GM12878 (cell line): Measurements from ENCODE around the gene ARL15. TPM values are rescaled to one million over a fixed set of nuclear protein-coding genes. Genes with fewer than 3 reads are reported as not detected.

ENCODE experiments used
- ATAC-seq: fragments of 200-7000 bp; cut with Tn5 transposase; 3 replicates; pipeline ENCODE4 v1.9.1; 2020; ENCODE audit warnings: mild to moderate bottlenecking, moderate library complexity
- BruUV-seq: library from RNA; stranded (reverse); fragments of 400-500 nt; replicated peaks from 2 replicates; lab custom pipeline; 2021; lab: Mats Ljungman, UMichigan
- CTCF ChIA-PET: fragments of 300-600 bp; sonication (Branson Sonifier 250); formaldehyde crosslinking; extraction: SDS; loops from one replicate; lab custom pipeline; 2021; ENCODE audit warnings: inconsistent platforms; lab: Yijun Ruan, JAX
- POLR2A ChIA-PET: fragments of 350-600 bp; formaldehyde crosslinking; extraction: SDS; loops from one replicate; lab custom pipeline; 2021; ENCODE audit warnings: inconsistent platforms; lab: Charles Lee
- RAD21 ChIA-PET: fragments of 300-600 bp; sonication (Branson Sonifier 250); formaldehyde crosslinking; loops from one replicate; lab custom pipeline; 2023; ENCODE audit warnings: antibody characterized with exemption; ENCODE audit not compliant: unreplicated experiment; lab: Charles Lee
- SMC1A ChIA-PET: fragments of 300-600 bp; sonication (Branson Sonifier 250); formaldehyde crosslinking; loops from one replicate; lab custom pipeline; 2023; ENCODE audit not compliant: unreplicated experiment, uncharacterized antibody; lab: Charles Lee
- DNase-seq: peaks from one replicate; pipeline ENCODE4 v3.0.0-alpha.2; 2011; ENCODE audit warnings: low read depth, low spot score
- FAIRE-seq: peaks from 3 replicates; lab custom pipeline; 2011; peaks lifted over from hg19 to GRCh38; lab: Jason Lieb, UNC
- H2AFZ ChIP-seq: 2 replicates; pipeline ENCODE4 v1.6.0; 2011; ENCODE audit warnings: low read depth, low read length, control low read depth; ENCODE audit not compliant: control insufficient read depth
- H3K27ac ChIP-seq: 2 replicates; pipeline ENCODE4 v1.5.1; 2011; ENCODE audit warnings: control low read depth; ENCODE audit not compliant: control insufficient read depth, insufficient read depth
- H3K27me3 ChIP-seq, 2 experiments: replicated peaks in 1 of 2; 2 replicates each; pipeline versions ENCODE4 v1.6.0 to v1.6.1; 2011; ENCODE audit warnings: low read length in 1 of 2; ENCODE audit not compliant: control insufficient read depth in 2 of 2, insufficient read depth in 2 of 2
- H3K36me3 ChIP-seq, 2 experiments: 2 replicates each; pipeline ENCODE4 v1.5.1; 2011; ENCODE audit warnings: low read length in 1 of 2; ENCODE audit not compliant: control insufficient read depth in 2 of 2, insufficient read depth in 2 of 2
- H3K4me1 ChIP-seq: 2 replicates; pipeline ENCODE4 v1.6.1; 2011; ENCODE audit warnings: mild to moderate bottlenecking, low read length, moderate library complexity, mixed read lengths; ENCODE audit not compliant: control insufficient read depth, insufficient read depth
- H3K4me2 ChIP-seq: 2 replicates; pipeline ENCODE4 v1.6.0; 2011; ENCODE audit warnings: control low read depth; ENCODE audit not compliant: control insufficient read depth, insufficient read depth
- H3K4me3 ChIP-seq: fragments of 200-600 bp; sonication (generic); 2 replicates; pipeline ENCODE4 v1.5.1; 2016
- H3K79me2 ChIP-seq: 2 replicates; pipeline ENCODE4 v1.6.0; 2011; ENCODE audit warnings: low read length; ENCODE audit not compliant: control insufficient read depth, insufficient read depth
- H3K9ac ChIP-seq: 2 replicates; pipeline ENCODE4 v1.8.0; 2011; ENCODE audit warnings: low read length, control low read depth, mixed read lengths; ENCODE audit not compliant: control insufficient read depth, insufficient read depth
- H3K9me3 ChIP-seq: replicated peaks from 3 replicates; pipeline ENCODE4 v1.5.1; 2011; ENCODE audit warnings: mild to moderate bottlenecking, low read length; ENCODE audit not compliant: control insufficient read depth, insufficient read depth
- H4K20me1 ChIP-seq: 2 replicates; pipeline ENCODE4 v1.6.0; 2011; ENCODE audit not compliant: control insufficient read depth, insufficient read depth
- FOS ChIP-seq: IDR thresholded peaks from 3 replicates; pipeline ENCODE4 v1.6.1; 2011; ENCODE audit warnings: borderline replicate concordance; ENCODE audit not compliant: insufficient read length; ENCODE audit errors: extremely low read depth
- MTA2 ChIP-seq: fragments of 450-650 bp; IDR thresholded peaks from 2 replicates; pipeline ENCODE4 v1.6.1; 2016; ENCODE audit warnings: low read depth, mild to moderate bottlenecking, moderate library complexity
- NFIC ChIP-seq: IDR thresholded peaks from 2 replicates; pipeline ENCODE4 v1.6.1; 2012; ENCODE audit warnings: low read depth, mild to moderate bottlenecking, inconsistent platforms, low read length, moderate library complexity
- RELA ChIP-seq: fragments of 450-650 bp; IDR thresholded peaks from 2 replicates; pipeline ENCODE4 v1.8.0; 2014; ENCODE audit warnings: borderline replicate concordance; ENCODE audit not compliant: partially characterized antibody
- SP1 ChIP-seq: IDR thresholded peaks from one replicate; pipeline ENCODE4 v1.6.1; 2011; ENCODE audit warnings: low read depth, low read length
- SPI1 ChIP-seq: IDR thresholded peaks from 2 replicates; pipeline ENCODE4 v1.6.1; 2011; ENCODE audit warnings: low read depth, mild to moderate bottlenecking, low read length, moderate library complexity, borderline replicate concordance; ENCODE audit not compliant: insufficient read depth
- ZNF207 ChIP-seq: fragments of 450-650 bp; IDR thresholded peaks from 2 replicates; pipeline ENCODE4 v1.6.1; 2014; ENCODE audit warnings: antibody characterized with exemption, mild to moderate bottlenecking, borderline replicate concordance
- ZNF274 ChIP-seq: IDR thresholded peaks from one replicate; pipeline ENCODE4 v1.8.0; 2011; ENCODE audit not compliant: insufficient read length, insufficient read depth
- WGBS: methylation state at CpG from one replicate; pipeline ENCODE4 v1.1.6; 2016; ENCODE audit warnings: low lambda C conversion rate; ENCODE audit not compliant: insufficient replicate concordance, insufficient coverage; ENCODE audit errors: missing lambda C conversion rate; 5-methylcytosine and 5-hydroxymethylcytosine counted together
- in situ Hi-C: fragments of 300-500 bp; cut with MboI; formaldehyde crosslinking; loops from 9 replicates; pipeline ENCODE4 v1.14.3; 2018; ENCODE audit warnings: mixed read lengths
- intact Hi-C: fragments of 100-400 bp; cut with micrococcal nuclease; formaldehyde crosslinking; loops from one replicate; pipeline ENCODE4 v1.14.2; 2022; ENCODE audit not compliant: unreplicated experiment
- polyA plus RNA-seq, 11 experiments: library from polyadenylated mRNA; depleted of rRNA in 4 of 11; unstranded in 6 of 11; stranded (reverse) in 5 of 11; fragments of >200 nt; fragmentation: Nextera tagmentation in 4 of 11; fragmentation: Illumina TruSeq in 1 of 11; extraction: Ambion mirVana in 4 of 11; extraction: Trizol in 1 of 11; gene quantifications; 1 replicate in 1 of 11; 2 replicates in 10 of 11; pipeline versions ENCODE4 v1.2.1 to v1.2.3, GENCODE V29; 2011 to 2016; ENCODE audit warnings: inconsistent platforms in 2 of 11, missing spikeins in 2 of 11, low read depth in 1 of 11
- total RNA-seq, 4 experiments: library from RNA; depleted of rRNA in 3 of 4; stranded (reverse); fragments of >200 nt in 3 of 4; fragmentation: Illumina TruSeq in 1 of 4; extraction: Trizol in 1 of 4; gene quantifications; 2 replicates each; pipeline versions ENCODE4 v1.2.1 to v1.2.3, GENCODE V29; 2013 to 2021
- TF ChIP-seq, protein P1 (sequence below): fragments of 450-650 bp; IDR thresholded peaks from 2 replicates; pipeline ENCODE4 v1.6.1; 2017; ENCODE audit warnings: low read depth, mild to moderate bottlenecking, moderate library complexity
- TF ChIP-seq, protein P2 (sequence below), 3 experiments: IDR thresholded peaks in 2 of 3; conservative IDR thresholded peaks in 1 of 3; 2 replicates each; pipeline ENCODE4 v1.5.1; 2011; ENCODE audit warnings: low read depth in 3 of 3, low read length in 3 of 3, mild to moderate bottlenecking in 3 of 3, control low read depth in 2 of 3, moderate library complexity in 2 of 3, inconsistent platforms in 1 of 3, mixed read lengths in 1 of 3; ENCODE audit not compliant: control insufficient read depth in 2 of 3, insufficient read depth in 1 of 3; ENCODE audit errors: extremely low read depth in 1 of 3

Gene ARL15
- total and polyA plus RNA-seq, 10 of the 15 experiments (the other 5 are each of a cell fraction or from before 2014, with no cell fraction given), result 3.6 to 11.0 (median 7.7) TPM

DNA sequence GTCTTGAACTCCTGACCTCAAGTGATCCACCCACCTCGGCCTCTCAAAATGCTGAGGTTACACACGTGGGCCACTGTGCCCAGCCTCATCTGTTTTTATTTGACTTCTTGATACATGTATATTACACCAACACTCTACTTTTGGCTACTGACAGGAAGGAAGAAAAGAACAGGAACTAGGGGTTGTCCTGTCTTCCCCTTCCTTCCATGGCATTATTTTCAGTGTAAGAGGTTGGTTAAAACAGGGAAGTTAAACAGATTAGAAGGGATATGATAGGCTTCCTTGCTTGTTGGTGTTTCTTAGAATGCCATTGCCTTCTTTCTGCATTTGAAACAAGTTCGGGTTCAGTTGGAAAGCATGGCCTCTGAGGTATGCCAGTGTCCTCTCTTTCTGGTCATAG, 437.1 kb downstream of the ARL15 start:
- Histone ChIP-seq H3K79me2 (no peaks in the 10 kb centered on the region), H3K4me2 (no peak overlapping the region), H3K9ac (no peak overlapping the region), H3K36me3 (no peaks in the 10 kb centered on the region), H3K27ac (no peak overlapping the region), H4K20me1 (no peaks in the 10 kb centered on the region), H3K4me1 (no peaks in the 10 kb centered on the region), H2AFZ (no peak overlapping the region), H3K4me3 (no peak overlapping the region), H3K9me3 (no peaks in the 10 kb centered on the region), H3K27me3 (no peaks in the 10 kb centered on the region; a peak in 1 of 4 replicates)
- intact Hi-C loops (loop anchor here (10.0 kb wide), 1 partner anchor 342 kb away; no protein-coding TSS in a partner anchor), in situ Hi-C loops (no loop called here)
- CTCF ChIA-PET, result interaction anchor here (0.7 kb wide), 1 partner anchor 8 kb away, joined by 3 read pairs; no protein-coding TSS in a partner anchor
- FAIRE-seq (no peak), ATAC-seq (no peak), DNase-seq (no peak)
- TF ChIP-seq SP1 (no peak), RELA (no peak)
- SMC1A ChIA-PET, result no interaction called here
- 28% methylated on average over 3 of the region's 3 CpGs for WGBS
- POLR2A ChIA-PET, result no interaction called here
- BruUV-seq, result no TSS peak
- RAD21 ChIA-PET, result no interaction called here

DNA sequence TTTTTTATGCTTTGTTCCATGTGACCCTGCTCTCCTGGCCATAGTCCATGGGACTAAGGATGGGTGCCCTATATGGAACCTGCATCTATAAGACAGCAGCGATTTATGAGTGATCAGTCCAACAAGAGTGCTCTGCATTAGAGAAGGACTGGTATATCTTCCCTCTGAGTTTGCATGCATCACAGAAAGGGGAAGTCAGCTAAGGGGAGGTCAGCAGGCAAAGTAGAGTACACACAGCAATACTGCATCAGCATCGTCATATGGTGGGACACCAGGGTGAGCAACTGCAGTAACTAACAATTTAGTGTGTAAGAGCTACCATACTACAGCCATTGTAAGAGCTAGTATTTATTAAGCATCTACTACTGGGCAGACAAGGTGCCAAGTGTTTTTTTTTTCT, 438.6 kb downstream of the ARL15 start:
- SMC1A ChIA-PET, result no interaction called here
- Histone ChIP-seq H3K27ac (no peak overlapping the region), H3K79me2 (no peaks in the 10 kb centered on the region), H3K27me3 (no peaks in the 10 kb centered on the region; a peak in 1 of 4 replicates), H3K9ac (no peak overlapping the region), H2AFZ (no peak overlapping the region), H3K36me3 (no peaks in the 10 kb centered on the region), H4K20me1 (no peaks in the 10 kb centered on the region), H3K9me3 (no peaks in the 10 kb centered on the region), H3K4me2 (no peak overlapping the region), H3K4me3 (no peak overlapping the region), H3K4me1 (no peaks in the 10 kb centered on the region)
- 41% methylated on average over 2 of the region's 2 CpGs for WGBS
- TF ChIP-seq ZNF207 (no peak), SPI1 (peak; percentile 56; the same call in 1 of the 2 replicates), ZNF274 (no peak), MTA2 (no peak), FOS (no peak), NFIC (no peak)
- TF ChIP-seq, protein P1, sequence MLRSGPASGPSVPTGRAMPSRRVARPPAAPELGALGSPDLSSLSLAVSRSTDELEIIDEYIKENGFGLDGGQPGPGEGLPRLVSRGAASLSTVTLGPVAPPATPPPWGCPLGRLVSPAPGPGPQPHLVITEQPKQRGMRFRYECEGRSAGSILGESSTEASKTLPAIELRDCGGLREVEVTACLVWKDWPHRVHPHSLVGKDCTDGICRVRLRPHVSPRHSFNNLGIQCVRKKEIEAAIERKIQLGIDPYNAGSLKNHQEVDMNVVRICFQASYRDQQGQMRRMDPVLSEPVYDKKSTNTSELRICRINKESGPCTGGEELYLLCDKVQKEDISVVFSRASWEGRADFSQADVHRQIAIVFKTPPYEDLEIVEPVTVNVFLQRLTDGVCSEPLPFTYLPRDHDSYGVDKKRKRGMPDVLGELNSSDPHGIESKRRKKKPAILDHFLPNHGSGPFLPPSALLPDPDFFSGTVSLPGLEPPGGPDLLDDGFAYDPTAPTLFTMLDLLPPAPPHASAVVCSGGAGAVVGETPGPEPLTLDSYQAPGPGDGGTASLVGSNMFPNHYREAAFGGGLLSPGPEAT, result no peak
- TF ChIP-seq, protein P2, sequence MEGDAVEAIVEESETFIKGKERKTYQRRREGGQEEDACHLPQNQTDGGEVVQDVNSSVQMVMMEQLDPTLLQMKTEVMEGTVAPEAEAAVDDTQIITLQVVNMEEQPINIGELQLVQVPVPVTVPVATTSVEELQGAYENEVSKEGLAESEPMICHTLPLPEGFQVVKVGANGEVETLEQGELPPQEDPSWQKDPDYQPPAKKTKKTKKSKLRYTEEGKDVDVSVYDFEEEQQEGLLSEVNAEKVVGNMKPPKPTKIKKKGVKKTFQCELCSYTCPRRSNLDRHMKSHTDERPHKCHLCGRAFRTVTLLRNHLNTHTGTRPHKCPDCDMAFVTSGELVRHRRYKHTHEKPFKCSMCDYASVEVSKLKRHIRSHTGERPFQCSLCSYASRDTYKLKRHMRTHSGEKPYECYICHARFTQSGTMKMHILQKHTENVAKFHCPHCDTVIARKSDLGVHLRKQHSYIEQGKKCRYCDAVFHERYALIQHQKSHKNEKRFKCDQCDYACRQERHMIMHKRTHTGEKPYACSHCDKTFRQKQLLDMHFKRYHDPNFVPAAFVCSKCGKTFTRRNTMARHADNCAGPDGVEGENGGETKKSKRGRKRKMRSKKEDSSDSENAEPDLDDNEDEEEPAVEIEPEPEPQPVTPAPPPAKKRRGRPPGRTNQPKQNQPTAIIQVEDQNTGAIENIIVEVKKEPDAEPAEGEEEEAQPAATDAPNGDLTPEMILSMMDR (IDR thresholded peaks at IDR 0.05 in 2 of 3, conservative IDR thresholded peaks at IDR 0.05 in 1 of 3; ENCODE audit: control insufficient read depth in 2 of 3, extremely low read depth in 1 of 3, insufficient read depth in 1 of 3, low read depth in 3 of 3, low read length in 3 of 3), result no peak
- DNase-seq (no peak), FAIRE-seq (no peak), ATAC-seq (peak; percentile 31; the same call in 1 of the 3 replicates)
- in situ Hi-C loops (no loop called here), intact Hi-C loops (loop anchor here (10.0 kb wide), 1 partner anchor 343 kb away; no protein-coding TSS in a partner anchor)
- RAD21 ChIA-PET, result no interaction called here
- BruUV-seq, result no TSS peak
- CTCF ChIA-PET, result interaction anchor here (0.7 kb wide), 1 partner anchor 195 kb away, joined by 3 read pairs; no protein-coding TSS in a partner anchor
- POLR2A ChIA-PET, result no interaction called here
